ENCODE results near the gene MTUS2.
"Not testable (repeated sequence)": the region's sequence is repeated elsewhere in the genome, so short reads cannot be mapped to it uniquely, and the experiment has no call there.

MTUS2 gene

DNA sequence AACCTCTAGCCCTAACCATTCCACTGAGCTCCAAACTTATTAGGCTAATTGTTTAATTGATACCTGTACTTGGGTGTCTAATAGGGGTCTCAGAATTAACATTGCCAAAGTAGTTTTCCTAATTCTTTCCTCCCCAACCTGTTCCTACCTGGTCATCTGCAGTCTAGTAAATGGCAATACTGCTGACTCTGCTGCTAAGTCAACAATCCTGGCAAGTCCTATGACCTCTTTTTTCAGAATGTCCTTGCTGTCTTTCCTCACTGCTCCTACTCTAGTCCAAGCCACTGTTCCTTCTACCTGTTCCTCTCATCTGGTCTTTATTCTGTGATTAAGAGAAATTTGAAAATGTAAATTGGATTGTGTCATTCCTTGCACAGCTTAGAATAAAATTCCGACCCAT, 143.9 kb downstream of the MTUS2 start:
- no peak for DNase-seq

DNA sequence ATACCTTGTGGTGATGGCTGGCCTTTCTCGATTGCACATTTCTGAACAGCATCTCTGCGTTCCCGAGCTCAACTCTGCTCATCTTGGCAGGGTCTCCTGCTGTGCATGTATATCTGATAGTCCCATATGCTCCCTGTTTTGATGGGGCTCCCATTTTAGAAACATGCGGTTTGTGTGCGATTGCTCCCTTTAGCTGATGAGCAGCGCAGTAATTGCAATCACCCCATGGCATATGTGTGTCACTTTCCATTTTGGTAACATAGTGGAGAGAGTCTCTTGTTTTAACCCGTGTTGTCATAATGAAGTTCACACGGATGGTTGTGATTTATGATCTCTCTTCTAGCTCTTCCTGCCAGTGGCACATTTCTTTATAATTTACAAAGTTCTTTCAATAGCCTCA, 144.7 kb downstream of the MTUS2 start:
- no peak for DNase-seq

DNA sequence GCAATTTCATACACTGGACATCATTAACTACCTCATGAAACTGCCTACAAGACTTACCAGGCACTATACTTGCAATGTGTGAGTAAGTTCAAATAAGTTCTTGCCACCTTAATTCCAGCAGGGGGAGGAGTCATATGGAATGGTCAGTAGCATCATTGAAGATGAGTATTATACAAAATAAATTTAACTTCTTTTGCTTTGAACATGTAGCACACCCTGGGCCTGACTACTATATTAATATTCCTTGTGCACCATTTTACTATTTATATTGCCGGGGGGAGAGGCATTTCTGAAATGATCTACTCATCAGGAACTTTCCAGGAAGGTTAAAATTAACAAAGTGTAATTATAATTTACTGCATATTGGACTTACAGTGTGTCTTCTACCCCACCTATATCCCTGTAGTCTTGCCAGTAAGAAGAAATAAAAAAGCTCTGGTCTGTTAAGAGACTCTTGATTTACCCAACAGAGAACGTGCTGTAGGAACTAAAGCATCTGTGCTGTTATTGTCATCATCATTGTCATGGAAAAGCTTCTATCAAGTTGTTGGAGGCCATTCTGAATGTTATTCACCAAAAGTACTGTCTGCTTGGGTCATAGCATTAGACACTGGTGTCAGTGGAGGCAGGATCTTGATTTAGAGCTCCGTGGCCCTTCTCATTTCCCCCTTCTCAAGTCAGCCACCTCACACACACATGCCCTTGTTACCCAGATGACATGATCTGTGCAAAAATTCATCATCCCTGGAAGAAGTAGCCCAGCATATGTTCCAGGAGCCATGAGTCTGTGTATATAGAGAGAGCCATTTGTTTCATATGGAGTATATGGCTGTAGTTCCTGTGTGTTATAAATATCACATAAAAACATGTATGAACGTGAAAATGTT, 147.1 kb downstream of the MTUS2 start:
- DNase-seq, result no peak

DNA sequence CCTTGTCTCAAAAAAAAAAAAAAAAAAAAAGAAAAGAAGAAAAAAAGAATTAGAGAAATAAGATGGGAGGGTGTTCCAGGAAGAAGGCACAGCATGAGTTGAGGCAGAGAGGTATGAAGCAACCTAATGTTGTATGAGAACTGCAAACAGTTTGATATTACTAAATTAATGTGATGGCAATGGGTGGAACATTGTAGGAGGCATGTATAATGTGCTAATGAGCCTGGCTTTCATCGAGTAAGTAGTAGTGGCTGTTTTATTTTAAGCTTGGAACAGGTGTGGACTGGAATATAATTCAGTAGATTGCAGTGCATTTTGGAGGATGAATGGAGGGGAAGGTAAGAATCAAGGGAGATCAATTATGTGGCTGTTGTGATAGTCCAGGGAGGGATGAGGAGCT, 156.1 kb downstream of the MTUS2 start:
- DNase-seq, result no peak

DNA sequence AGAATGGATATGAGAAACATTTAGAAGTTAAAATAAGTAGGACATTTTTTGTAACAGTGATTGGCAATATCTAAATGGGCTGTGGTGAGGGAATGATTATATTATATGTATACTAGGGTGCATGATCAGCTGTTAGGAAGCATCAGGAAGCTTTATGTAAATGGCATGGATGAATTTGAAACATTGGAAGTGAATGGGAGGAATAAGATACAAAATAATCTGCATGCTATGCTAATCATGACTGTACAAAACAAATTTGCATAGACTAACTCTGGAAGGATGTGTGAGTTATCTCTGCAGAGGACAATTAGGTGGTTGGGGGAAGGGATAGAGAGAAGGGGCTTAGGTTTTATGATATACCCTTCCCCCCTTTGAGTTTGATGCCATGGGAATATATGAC, 156.5 kb downstream of the MTUS2 start:
- DNase-seq, result no peak

DNA sequence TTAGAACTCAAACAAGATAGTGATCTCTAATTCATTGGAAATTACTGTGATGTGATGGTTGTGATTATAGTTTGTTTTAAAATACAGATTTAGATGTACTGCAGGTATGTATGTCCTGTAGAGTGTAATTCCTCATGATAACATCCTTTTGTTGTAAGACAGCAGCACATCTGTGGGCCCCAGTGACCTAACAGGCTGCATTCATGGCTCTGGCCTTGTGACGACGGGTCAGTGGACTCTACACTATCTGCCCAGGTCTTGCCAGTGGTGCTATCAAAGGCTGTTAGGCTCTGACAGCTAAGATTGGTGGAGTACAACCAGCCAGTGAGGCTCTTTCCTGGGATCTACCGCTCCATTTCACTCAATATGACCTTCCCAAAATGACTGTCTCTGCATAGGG, 158.4 kb downstream of the MTUS2 start:
- DNase-seq, result no peak

DNA sequence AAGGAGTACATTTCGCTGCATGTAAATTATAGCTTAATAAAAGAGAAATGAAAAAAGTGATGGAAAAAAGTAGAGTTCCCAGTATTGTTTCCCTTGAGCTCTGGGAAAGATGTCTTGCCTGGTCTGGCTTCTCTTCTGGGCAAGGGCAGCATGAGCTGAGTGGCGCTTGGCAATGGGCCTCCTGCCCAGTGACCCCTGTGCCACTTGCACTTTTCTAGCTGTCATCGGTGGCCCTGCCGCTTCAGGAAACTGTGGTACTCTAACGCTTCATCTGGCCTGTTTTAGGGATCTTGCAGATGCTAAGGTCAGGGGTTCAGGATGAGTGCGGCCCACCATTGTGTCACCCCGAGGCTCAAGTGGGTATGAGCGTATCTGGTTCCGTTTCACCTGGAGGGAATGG, 161.4 kb downstream of the MTUS2 start:
- no peak for DNase-seq

DNA sequence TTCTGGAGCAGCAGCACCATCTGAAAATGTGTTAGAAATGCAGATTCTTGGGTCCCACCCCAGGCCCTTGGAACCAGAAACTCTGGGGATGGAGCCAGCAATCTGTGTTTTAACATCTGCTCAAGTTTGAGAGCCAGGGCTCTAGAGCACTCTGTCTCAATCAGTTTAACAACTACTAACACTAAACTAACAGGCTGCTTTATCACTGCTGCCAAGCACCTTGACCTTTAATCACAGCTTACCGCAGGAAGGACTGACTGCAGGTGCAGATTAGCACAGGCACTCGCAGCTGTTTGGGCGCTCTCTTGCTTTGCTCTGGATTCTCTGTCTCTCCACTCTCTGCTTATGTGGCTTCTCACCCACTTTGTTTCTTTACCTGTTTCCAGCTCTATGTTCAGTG, 163.5 kb downstream of the MTUS2 start:
- DNase-seq, result no peak

DNA sequence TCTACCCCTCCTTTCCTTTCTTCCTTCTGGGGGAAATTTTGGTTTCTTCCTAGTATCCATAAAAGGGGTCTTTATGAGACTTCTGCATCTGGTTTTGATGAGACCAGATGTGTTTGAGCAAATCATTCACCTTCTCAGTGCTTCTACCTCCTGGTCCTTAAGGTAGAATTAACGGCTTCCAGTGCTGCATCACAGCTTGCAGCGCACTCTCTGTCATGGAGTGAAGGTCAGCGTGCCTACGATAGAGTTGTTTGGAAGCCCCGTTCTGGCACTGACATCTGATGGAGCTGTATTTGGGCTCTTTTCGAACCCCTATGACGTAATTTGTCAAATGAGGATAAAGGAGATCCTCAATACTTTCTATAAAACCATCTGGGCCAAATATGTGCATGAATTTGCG, 164.2 kb downstream of the MTUS2 start:
- DNase-seq, result no peak

DNA sequence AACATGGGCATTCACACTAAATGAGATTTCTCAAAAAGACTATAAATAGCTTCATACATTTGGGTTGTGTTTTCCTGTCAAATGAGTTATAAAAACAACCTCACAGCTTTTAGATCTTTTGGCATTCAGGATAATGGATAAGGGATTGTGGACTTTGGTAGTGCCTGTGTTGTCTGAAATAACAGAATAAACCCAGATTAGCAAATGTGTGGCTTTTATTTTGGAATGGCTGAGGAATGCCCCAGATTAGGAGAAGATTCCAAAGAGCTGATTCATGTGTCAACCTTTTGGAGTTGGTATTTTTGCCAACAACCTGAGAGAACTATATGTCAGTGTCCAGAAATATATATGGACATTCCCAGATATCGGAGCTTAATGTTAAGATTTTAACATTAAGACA, 164.7 kb downstream of the MTUS2 start:
- DNase-seq, result no peak

DNA sequence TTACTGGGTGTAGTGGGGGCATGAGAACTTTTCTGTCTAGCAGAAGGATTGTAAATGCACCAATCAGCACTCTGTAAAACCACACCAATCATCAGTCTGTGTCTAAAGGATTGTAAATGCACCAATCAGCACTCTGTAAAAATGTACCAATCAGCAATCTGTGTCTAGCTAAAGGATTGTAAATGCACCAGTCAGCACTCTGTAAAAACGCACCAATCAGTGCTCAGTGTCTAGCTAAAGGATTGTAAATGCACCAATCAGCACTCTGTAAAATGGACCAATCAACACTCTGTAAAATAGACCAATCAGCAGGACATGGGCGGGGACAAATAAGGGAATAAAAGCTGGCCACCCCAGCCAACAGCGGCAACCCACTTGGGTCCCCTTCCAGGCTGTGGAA, 170.2 kb downstream of the MTUS2 start:
- not testable (repeated sequence) for DNase-seq

DNA sequence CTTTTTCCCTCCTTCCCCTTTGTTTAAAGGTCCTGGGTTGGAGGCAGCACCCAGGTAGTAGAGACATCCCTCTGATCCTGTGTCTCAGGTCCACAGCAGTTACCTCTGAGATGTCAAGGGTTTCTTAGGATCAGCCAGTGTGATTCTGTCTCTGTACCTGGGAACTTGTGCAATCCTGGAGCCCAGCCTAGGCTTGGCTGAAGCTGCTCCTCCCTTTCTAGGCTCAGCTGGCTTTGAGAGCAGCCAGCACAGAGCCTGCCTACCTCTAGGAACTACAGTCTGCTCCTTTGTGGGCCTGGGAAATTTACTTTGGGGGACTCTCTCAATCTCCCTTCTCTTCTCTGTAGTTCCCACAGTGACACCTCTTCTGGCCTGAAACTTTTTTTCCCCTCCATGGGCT, 171.6 kb downstream of the MTUS2 start:
- DNase-seq, result no peak

DNA sequence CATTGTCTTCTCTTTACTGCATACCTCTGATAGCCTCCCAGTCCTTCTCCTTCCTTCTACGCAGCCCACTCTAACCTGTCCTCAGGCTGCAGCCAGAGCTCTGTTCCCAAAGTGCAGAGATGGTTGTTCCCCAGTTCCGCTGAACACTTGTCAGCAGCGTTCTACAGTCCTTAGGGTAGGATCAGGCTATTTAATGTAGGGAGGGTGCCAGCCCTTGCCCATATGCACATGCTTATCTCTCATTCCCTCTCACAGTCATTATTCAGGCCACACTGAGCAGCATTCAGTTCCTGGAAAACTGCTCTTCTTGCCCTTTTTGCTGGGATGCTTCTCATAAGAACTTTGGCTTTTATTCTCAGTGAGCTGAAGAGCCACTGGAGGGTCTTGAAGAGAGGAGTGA, 180.7 kb downstream of the MTUS2 start:
- no peak for DNase-seq

DNA sequence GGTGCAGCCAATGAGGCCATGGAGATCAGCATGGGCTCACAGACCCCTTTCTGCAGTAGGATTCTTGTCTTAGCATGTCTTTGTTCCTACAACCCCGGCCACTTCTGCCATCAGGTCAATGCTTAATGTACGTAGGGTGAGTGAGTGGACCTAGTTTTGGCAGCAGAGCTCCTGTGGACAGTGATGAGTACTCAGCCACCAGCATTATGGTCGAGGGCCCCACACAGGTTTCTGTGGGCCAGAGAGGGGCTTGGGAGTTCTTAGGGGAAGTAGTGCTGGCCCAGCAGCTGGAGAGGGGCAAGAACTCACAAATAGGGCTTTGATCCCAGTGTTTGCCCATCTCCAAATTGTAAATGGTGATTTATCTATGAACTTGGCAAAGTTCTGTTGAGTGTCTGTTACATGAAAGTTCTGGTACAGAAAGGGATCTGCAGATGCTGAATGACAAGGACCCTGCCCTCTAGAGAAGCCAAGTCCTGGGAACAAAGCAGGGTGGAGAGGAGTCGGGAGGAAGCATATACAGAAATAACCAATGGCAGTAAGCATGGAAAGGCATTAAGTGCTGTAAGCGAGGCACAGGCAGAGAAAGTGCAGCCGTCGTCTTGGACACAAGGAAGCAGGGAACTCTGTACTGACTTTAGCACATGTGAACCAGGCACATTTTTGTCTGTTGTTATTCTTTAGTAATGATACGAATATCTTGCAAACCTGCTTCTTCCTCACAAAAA, 185.1 kb downstream of the MTUS2 start:
- no peak for DNase-seq

DNA sequence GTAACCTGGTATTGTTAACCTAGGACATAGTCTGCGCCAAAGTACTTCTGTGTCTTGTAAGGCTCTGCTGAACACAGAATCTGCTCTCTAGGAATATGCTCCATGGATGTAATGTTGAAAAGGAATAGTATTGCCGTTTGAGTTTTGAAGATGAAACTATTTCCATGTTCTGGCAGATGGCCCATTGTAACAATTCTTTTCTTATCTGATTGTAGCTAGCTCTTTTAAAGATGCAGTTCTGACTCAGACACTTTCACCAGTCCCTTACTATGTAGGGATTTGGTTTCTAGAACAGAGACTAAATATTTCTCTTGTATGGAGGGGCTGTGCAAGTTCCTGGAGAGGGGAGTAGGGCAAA, 185.6 kb downstream of the MTUS2 start:
- no peak for DNase-seq

DNA sequence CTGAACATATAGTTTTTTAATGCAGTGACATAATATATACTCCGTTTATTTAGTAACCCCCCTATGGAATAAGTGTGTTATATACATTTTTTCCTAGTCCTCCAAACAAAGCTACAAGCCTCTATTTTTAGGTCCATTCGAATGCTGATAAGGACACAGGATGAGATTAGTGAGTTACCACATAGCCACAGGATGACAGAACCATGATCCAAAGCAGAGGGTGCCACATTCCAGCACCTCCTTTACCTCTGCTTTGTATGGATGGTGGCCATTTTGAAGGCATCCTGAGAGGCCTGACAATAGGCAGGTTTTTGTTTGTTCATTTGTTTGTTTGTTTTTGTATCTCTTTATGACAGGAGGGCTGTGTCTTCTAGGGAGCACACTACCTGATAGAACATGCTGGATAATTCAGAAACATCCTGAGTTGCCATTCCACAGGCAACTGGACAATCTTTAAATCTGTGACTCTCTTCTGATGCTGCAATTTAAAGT, 186.3 kb downstream of the MTUS2 start:
- DNase-seq, result no peak

DNA sequence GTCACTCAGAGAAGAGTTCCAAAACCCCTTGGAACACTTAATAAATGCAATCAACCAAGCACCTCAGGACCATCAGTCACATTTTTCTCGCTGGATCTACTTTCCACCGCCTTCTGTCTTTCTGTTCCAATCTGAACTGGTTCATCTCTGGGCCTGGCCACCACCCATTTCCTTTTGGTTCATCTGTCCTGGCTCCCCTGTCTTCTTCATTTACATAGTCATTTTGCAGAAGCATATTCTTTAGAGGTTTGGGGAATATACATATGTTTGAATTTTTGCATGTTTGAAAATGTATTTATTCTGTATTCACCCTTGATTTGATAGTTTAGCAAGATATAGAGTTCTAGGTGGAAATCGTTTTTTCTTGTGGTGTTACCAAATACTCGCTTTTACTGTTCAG, 188.2 kb downstream of the MTUS2 start:
- no peak for DNase-seq

DNA sequence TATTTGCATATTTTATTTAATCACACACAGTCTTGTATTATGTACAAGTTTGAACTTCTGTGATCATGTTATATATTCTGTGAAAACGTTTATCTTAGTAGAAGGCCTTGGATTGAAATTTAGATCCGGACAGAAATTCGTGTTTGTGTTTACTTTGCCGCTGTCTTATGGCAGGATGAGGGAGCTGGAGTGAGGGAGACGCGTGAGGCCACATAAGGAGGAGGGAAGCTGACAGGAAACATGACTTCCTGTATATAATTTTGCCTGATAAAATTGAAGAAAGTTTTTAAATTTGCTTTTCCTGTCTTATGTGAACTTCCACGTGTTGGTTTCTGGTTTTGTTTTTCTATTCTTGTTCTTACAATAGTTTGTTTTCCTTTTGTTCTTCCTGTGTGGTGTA, 200.2 kb downstream of the MTUS2 start:
- DNase-seq, result no peak

DNA sequence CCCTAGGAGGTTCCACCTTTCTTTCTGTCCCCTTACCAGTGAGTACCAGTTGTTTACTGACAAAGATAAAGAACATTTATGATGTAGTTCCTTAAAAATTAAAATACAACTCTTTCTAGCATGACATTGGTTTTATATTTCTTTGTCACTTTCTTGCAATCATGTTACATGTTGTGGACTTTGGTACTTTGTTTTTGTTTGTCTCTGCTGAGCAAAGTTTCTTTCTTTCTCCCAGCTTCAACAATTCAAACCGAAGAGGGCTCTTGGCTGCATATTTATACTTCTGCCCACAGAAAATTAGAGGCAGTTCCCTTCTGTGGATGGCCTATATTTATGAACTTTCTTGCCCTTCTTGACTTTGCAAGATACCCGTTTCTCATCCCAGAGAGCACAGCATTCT, 201.2 kb downstream of the MTUS2 start:
- no peak for DNase-seq

DNA sequence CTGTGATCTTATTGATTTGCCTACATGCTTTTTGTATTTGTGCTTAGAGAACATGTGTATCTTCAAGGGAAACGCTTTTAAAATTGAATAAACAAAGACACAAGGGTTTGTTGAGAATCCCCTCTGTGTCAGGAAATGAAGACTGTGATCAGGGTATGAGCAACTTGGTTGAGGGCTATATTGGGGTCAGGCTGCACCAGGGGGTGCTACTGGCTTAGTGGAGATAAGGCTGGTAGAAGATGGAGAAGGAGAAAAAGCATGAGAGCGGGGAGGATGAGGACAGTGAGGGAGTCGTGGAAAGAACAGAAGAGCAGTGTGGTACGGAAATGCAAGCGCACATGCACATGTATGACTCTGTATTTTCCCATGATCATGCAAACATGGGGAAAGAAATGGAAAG, 201.6 kb downstream of the MTUS2 start:
- no peak for DNase-seq

DNA sequence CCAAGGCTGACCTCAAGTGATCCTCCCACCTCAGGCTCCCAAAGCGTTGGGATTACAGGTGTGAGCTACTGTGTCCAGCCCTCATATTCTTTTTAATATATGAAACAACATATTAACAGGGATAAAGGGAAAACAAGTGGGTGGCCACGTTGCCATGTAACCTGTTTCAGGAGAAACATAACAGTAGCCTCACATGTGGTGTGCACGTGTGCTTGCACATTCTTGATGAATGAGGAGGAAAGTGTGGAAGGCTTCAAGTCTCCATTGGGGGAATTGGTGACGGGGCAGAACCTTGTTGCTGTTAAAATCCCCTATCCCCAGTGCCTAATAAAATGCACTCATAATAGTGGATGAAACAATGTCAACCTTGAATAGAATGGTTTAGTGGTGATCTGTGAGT, 202.3 kb downstream of the MTUS2 start:
- DNase-seq, result no peak

DNA sequence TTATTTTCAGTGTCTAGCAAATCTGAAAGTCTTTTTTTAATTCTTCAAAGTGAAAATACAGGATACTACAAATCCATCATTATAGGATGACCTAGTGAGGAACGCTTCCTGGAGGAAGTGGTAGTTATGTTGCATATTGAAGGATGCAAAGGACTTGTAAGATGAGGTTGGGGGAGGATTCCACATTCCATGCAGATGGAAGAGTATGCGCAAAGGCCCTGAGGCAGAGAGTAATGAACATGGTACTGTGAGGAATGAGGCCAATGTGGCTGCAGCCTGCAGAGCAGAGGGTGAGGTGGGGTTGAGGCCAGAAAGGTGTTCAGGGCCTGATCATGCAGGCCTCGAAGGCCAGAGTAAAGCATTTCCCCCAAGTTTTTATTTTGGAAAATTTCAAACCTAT, 202.8 kb downstream of the MTUS2 start:
- no peak for DNase-seq

DNA sequence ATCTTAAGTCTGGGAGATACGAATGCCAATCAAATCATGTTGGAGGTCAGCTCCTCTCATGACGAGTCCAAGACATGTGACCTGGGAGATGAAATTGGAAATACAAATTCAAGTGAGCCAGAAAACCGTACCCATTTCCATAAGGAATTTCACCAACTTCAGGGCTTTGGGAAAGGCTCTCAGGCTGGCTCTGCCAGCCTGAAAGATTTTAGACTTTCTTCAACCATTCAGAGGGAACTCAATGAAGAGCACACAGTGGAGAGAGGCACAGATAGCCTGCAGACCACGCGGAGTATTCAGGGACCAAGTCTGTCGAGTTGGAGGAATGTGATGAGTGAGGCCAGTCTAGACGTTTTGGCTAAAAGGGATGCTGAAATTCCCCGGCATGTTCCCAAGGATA, 204.6 kb downstream of the MTUS2 start:
- DNase-seq, result no peak

DNA sequence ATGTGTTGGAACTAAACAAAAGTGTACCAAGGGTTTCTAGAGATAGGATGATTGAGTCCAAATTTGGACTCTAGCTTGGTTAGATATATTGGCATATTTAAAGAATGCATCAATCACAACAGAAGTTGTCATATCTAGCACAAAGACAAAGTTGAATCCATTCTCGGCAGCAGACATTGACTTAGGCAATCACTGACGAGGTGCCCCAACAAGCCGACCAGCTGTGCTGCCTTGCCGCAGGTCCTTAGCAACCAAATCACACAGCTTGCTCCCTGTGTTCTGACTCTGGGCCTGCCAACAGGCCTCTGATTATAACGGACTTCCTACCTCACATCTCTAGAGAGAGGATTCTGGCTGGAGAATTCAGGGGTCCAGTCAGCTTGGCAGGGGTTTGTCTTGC, 208.7 kb downstream of the MTUS2 start:
- DNase-seq, result no peak

DNA sequence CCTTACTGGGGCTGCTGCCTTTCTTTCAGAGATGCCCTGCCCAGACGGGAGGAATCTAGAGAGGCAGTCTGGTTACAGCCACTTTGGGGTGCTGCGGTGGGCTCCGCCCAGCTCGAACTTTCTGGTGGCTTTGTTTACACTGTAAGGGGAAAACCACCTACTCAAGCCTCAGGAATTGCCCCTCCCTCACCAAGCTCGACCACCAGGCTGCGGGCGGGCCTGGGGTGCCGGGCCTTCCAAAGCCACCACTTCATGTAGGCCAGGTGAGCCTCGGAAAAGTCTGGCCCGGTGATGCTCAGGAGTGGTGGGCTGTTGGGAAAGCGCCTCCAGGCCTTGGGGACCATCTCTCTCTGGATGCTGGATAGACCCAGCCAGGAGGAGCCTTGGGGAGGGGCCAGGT, 218.6 kb downstream of the MTUS2 start:
- no peak for DNase-seq

Measured in stimulated activated CD4-positive, alpha-beta T cell treated with anti-CD3 and anti-CD28 coated beads, Interleukin-2, amount 100 ng/mL, for 48 hours (primary cell).